Measurements from ENCODE around the gene SHISAL1.

SHISAL1 gene

DNA sequence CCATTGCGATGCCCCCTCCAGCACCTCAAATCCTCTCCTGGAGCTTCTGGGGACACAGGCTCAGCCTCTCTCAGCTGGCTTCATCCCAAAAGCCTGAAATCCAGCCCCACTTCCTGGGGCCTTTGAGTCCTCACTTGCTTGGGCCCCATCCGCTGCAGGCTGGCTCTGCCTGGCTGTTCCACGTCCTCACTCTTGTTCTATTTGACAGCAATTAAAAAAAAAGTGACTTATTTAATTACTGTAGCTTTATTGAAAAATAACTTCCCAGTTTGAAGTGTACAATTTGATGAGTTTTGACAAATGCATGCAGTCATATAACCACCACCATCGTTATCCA lies 104.8 kb downstream of the SHISAL1 start:
- no peak overlapping the region for H2AFZ ChIP-seq (ENCODE audit: low read length)
- H3F3A ChIP-seq (ENCODE audit: insufficient read depth, low read length): no peaks in the 10 kb centered on the region
- H4K20me1 ChIP-seq (ENCODE audit: insufficient read depth, low read length): no peaks in the 10 kb centered on the region
- H3K4me3 ChIP-seq (ENCODE audit: low read length): no peak overlapping the region
- peaks cover 37% of the 10 kb centered on the region for H3K27me3 ChIP-seq (replicated peaks; ENCODE audit: insufficient read depth, low read length)
- H3K9ac ChIP-seq (ENCODE audit: low read length): no peak overlapping the region
- no peaks in the 10 kb centered on the region for H3K9me2 ChIP-seq (replicated peaks; ENCODE audit: insufficient read depth, low read length)
- H3K4me2 ChIP-seq (ENCODE audit: low read depth, low read length): no peak overlapping the region
- no peak overlapping the region for H3K27ac ChIP-seq (ENCODE audit: low read length)
- DNase-seq: no peak
- no peaks in the 10 kb centered on the region for H3K9me3 ChIP-seq (replicated peaks; ENCODE audit: insufficient read depth, low read length)
- no peaks in the 10 kb centered on the region for H3K79me2 ChIP-seq (ENCODE audit: low read length)
- no peaks in the 10 kb centered on the region for H3K36me3 ChIP-seq (replicated peaks; ENCODE audit: insufficient read depth, low read length)
- H3K4me1 ChIP-seq (ENCODE audit: low read length): no peaks in the 10 kb centered on the region
- TF ChIP-seq, protein P1, sequence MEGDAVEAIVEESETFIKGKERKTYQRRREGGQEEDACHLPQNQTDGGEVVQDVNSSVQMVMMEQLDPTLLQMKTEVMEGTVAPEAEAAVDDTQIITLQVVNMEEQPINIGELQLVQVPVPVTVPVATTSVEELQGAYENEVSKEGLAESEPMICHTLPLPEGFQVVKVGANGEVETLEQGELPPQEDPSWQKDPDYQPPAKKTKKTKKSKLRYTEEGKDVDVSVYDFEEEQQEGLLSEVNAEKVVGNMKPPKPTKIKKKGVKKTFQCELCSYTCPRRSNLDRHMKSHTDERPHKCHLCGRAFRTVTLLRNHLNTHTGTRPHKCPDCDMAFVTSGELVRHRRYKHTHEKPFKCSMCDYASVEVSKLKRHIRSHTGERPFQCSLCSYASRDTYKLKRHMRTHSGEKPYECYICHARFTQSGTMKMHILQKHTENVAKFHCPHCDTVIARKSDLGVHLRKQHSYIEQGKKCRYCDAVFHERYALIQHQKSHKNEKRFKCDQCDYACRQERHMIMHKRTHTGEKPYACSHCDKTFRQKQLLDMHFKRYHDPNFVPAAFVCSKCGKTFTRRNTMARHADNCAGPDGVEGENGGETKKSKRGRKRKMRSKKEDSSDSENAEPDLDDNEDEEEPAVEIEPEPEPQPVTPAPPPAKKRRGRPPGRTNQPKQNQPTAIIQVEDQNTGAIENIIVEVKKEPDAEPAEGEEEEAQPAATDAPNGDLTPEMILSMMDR (IDR thresholded peaks at IDR 0.05; ENCODE audit: low read length): no peak
- TF ChIP-seq EZH2 (optimal IDR thresholded peaks at IDR 0.05; ENCODE audit: low read depth, low read length) (no peak), EZH2phosphoT487 (IDR thresholded peaks at IDR 0.05; ENCODE audit: low read length) (no peak)

DNA sequence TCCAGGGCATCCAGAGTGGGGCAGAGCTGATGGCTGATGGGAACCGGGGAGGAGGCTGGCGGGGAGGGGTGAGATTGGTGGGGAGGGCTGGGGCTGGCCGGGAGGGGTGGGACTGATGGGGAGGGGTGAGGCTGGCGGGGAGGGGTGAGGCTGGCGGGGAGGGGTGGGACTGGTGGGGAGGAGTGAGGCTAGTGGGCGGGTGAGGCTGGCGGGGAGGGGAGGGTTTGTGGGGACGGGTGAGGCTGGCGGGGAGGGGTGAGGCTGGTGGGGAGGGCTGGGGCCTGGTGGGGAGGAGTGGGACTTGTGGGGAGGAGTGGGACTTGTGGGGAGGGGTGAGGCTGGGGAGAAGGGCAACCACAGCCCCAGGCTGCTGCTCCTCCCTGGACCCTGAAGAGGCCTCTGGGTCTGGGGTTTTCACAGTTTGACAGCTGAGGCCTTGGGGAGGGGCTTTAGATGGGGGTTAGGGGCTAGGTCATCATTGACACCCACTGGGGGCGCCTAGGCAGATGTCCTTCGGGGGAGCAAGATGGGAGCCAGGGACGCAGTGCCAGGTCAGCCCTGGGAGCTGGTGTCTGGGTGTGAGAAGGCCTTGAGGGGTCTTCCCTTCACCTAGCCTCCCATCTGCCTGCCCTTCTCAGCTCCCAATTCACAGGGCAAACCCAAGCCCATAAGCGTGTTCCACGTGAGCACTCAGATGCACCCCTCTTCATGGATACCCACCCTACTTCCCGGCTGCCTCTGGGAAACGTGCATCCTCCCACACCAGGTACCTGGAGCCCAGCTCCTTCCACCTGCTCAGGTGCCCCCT lies 105.4 kb downstream of the SHISAL1 start:
- H2AFZ ChIP-seq (ENCODE audit: low read length): no peak overlapping the region
- H3K27ac ChIP-seq (ENCODE audit: low read length): no peak overlapping the region
- no peak for TF ChIP-seq EZH2phosphoT487 (IDR thresholded peaks at IDR 0.05; ENCODE audit: low read length)
- TF ChIP-seq, protein P1 (IDR thresholded peaks at IDR 0.05; ENCODE audit: low read length): no peak
- no peak for TF ChIP-seq EZH2 (optimal IDR thresholded peaks at IDR 0.05; ENCODE audit: low read depth, low read length)
- no peaks in the 10 kb centered on the region for H3F3A ChIP-seq (ENCODE audit: insufficient read depth, low read length)
- no peak overlapping the region for H3K4me3 ChIP-seq (ENCODE audit: low read length)
- H3K27me3 ChIP-seq (replicated peaks; ENCODE audit: insufficient read depth, low read length): peaks cover 43% of the 10 kb centered on the region
- H4K20me1 ChIP-seq (ENCODE audit: insufficient read depth, low read length): no peaks in the 10 kb centered on the region
- H3K79me2 ChIP-seq (ENCODE audit: low read length): no peaks in the 10 kb centered on the region
- no peak for DNase-seq
- H3K9me3 ChIP-seq (replicated peaks; ENCODE audit: insufficient read depth, low read length): no peaks in the 10 kb centered on the region
- H3K9ac ChIP-seq (ENCODE audit: low read length): no peak overlapping the region
- H3K36me3 ChIP-seq (replicated peaks; ENCODE audit: insufficient read depth, low read length): no peaks in the 10 kb centered on the region
- H3K9me2 ChIP-seq (replicated peaks; ENCODE audit: insufficient read depth, low read length): no peaks in the 10 kb centered on the region
- H3K4me2 ChIP-seq (ENCODE audit: low read depth, low read length): no peak overlapping the region
- H3K4me1 ChIP-seq (ENCODE audit: low read length): no peaks in the 10 kb centered on the region

DNA sequence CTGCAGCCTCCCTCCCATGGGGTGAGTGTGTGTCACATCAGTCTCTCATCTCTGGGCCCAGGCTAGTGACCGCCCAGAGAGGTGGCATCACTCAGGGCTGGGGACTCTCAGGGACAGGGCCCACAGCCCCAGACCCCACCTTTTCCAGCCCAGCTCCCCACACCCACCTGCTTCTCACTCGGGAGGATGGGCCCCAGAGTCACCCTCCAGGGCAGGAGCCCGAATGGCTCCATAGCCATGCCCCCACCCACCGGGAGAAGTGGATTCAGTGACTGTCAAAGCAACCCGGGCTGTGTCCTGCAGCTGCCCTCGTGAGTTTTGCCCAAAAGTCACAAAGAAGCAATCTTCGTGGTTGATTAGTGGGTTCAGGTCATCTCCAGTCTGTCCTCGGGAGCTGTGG lies 106.1 kb downstream of the SHISAL1 start:
- Histone ChIP-seq H2AFZ (ENCODE audit: low read length) (no peak overlapping the region), H3F3A (ENCODE audit: insufficient read depth, low read length) (no peaks in the 10 kb centered on the region), H4K20me1 (ENCODE audit: insufficient read depth, low read length) (no peaks in the 10 kb centered on the region), H3K27ac (ENCODE audit: low read length) (no peak overlapping the region), H3K9ac (ENCODE audit: low read length) (no peak overlapping the region), H3K9me3 (replicated peaks; ENCODE audit: insufficient read depth, low read length) (no peaks in the 10 kb centered on the region), H3K36me3 (replicated peaks; ENCODE audit: insufficient read depth, low read length) (no peaks in the 10 kb centered on the region), H3K79me2 (ENCODE audit: low read length) (no peaks in the 10 kb centered on the region), H3K4me3 (ENCODE audit: low read length) (no peak overlapping the region), H3K4me2 (ENCODE audit: low read depth, low read length) (no peak overlapping the region), H3K27me3 (replicated peaks; ENCODE audit: insufficient read depth, low read length) (peaks cover 50% of the 10 kb centered on the region), H3K4me1 (ENCODE audit: low read length) (no peaks in the 10 kb centered on the region), H3K9me2 (replicated peaks; ENCODE audit: insufficient read depth, low read length) (no peaks in the 10 kb centered on the region)
- no peak for DNase-seq
- TF ChIP-seq, protein P1 (IDR thresholded peaks at IDR 0.05; ENCODE audit: low read length): no peak
- TF ChIP-seq EZH2phosphoT487 (IDR thresholded peaks at IDR 0.05; ENCODE audit: low read length) (no peak), EZH2 (optimal IDR thresholded peaks at IDR 0.05; ENCODE audit: low read depth, low read length) (no peak)
